Measurements from ENCODE around the gene CRABP2.

CRABP2 gene

DNA sequence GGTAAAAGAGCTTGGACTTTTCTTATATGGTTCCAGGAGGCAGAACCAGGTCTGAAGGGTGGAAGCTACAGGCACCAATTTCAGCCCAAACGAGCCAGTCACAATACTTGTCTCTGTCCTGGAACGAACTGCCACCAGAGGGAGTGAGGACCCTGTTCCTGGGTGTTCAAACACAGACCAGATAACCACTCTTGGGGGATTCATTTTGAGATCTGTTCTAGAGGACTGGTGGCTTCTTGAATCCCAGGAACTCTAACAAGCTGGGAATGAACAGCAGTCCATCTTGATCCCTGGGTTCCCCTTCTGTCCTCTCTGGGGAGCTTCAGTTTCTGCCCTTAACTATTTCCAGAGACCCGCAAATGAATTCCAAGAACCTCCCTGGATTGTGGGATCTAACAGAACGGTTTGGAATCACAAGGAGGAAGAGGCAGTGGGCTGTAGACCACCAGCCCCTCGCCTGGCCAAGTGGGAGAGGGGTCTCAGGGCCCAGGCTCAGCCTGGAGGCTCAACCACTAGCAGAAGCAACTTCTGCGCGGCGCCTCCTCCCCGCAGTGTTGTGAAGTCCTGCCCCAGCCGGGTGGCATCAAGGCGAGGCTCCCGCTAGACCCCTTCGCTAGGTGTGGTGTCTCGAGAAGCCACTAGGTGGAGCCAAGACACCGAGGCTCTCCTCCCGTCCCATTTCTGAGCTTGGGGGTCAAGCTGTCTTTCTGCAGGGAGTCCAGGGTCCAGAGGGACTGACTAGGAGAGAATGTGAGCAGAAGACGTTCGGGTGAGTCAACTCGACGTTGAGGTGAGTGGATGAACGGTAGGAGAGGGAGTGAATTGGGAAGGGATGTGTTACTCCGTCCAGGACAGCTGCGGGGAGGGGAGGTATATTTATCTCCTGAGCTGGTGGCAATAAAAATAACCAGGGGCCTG lies 16.1 kb downstream of the CRABP2 start:
- DNase-seq (ENCODE audit: low read depth, low spot score), result peak; percentile 90
- Histone ChIP-seq H3K4me1 (ENCODE audit: insufficient read depth, insufficient read length) (peaks cover 34% of the 10 kb centered on the region), H3K27me3 (ENCODE audit: insufficient read depth, insufficient read length) (no peaks in the 10 kb centered on the region), H3K4me3 (ENCODE audit: insufficient read length, low read depth) (peak overlapping the region; percentile 28), H3K9ac (ENCODE audit: insufficient read length, low read depth) (peak overlapping the region; percentile 81), H3K9me3 (ENCODE audit: insufficient read depth, low read length) (no peaks in the 10 kb centered on the region), H3K36me3 (ENCODE audit: insufficient read depth, insufficient read length, low read length) (no peaks in the 10 kb centered on the region)
- TF ChIP-seq YY1 (IDR thresholded peaks at IDR 0.05; ENCODE audit: insufficient read depth, insufficient read length) (no peak), ZNF274 (IDR thresholded peaks at IDR 0.05; ENCODE audit: low read depth, low read length) (no peak), SUZ12 (IDR thresholded peaks at IDR 0.05; ENCODE audit: extremely low read depth, insufficient read depth, insufficient read length) (no peak)

GRCh38 chr1:156684227-156684782 lies 21.1 kb downstream of the CRABP2 start:
- H3K27me3 ChIP-seq (ENCODE audit: insufficient read depth, insufficient read length), result no peaks in the 10 kb centered on the region
- H3K36me3 ChIP-seq (ENCODE audit: insufficient read depth, insufficient read length, low read length), result no peaks in the 10 kb centered on the region

DNA sequence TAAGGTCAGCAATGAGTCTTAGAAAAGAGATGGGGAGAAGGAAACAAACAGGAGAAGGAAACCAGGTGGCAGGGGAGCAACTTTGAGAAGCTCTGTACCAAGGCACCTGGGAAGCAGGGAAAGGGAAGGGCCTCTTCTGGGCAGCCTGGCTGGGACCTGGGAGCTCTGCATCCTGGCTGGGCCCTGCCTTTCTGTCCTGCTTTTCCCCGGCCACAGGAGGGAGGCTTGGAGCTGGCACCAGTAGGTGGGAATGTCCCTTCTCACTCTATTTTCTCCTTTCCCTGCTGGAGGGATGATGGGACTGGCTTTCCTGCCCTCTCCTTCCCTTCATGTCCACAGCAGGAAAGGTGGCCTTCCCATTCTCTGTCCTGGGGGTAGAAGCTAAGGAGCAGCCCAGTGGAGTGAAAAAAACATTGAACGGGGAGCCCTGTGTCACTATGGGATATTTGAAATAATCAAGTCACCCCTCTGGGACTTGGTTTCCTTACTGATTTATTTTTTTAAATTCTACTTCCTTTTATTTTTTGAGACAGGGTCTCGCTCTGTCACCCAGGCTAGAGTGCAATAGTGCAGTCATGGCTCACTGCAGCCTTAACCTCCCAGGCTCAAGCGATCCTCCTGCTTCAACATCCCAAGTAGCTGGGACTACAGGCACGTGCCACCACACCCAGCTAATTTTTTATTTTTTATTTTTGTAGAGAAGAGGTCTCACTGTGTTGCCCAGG lies 23.1 kb downstream of the CRABP2 start:
- no peaks in the 10 kb centered on the region for H3K36me3 ChIP-seq (ENCODE audit: insufficient read depth, insufficient read length, low read length)
- no peaks in the 10 kb centered on the region for H3K27me3 ChIP-seq (ENCODE audit: insufficient read depth, insufficient read length)
- DNase-seq (ENCODE audit: low read depth, low spot score), result no peak
- H3K4me3 ChIP-seq (ENCODE audit: insufficient read length, low read depth), result no peak overlapping the region
- no peaks in the 10 kb centered on the region for H3K9me3 ChIP-seq (ENCODE audit: insufficient read depth, low read length)
- TF ChIP-seq SUZ12 (IDR thresholded peaks at IDR 0.05; ENCODE audit: extremely low read depth, insufficient read depth, insufficient read length) (no peak), ZNF274 (IDR thresholded peaks at IDR 0.05; ENCODE audit: low read depth, low read length) (no peak), YY1 (IDR thresholded peaks at IDR 0.05; ENCODE audit: insufficient read depth, insufficient read length) (no peak)
- no peak overlapping the region for H3K9ac ChIP-seq (ENCODE audit: insufficient read length, low read depth)
- H3K4me1 ChIP-seq (ENCODE audit: insufficient read depth, insufficient read length), result peaks cover 6% of the 10 kb centered on the region

More at GRCh38 chr1:156684227-156684782, 21.1 kb downstream of the CRABP2 start:
- no peak for TF ChIP-seq ZNF274 (IDR thresholded peaks at IDR 0.05; ENCODE audit: low read depth, low read length)
- TF ChIP-seq YY1 (IDR thresholded peaks at IDR 0.05; ENCODE audit: insufficient read depth, insufficient read length), result no peak
- TF ChIP-seq SUZ12 (IDR thresholded peaks at IDR 0.05; ENCODE audit: extremely low read depth, insufficient read depth, insufficient read length), result no peak
- DNase-seq (ENCODE audit: low read depth, low spot score), result no peak
- Histone ChIP-seq H3K9me3 (ENCODE audit: insufficient read depth, low read length) (no peaks in the 10 kb centered on the region), H3K4me1 (ENCODE audit: insufficient read depth, insufficient read length) (peaks cover 6% of the 10 kb centered on the region), H3K9ac (ENCODE audit: insufficient read length, low read depth) (no peak overlapping the region), H3K4me3 (ENCODE audit: insufficient read length, low read depth) (no peak overlapping the region)

DNA sequence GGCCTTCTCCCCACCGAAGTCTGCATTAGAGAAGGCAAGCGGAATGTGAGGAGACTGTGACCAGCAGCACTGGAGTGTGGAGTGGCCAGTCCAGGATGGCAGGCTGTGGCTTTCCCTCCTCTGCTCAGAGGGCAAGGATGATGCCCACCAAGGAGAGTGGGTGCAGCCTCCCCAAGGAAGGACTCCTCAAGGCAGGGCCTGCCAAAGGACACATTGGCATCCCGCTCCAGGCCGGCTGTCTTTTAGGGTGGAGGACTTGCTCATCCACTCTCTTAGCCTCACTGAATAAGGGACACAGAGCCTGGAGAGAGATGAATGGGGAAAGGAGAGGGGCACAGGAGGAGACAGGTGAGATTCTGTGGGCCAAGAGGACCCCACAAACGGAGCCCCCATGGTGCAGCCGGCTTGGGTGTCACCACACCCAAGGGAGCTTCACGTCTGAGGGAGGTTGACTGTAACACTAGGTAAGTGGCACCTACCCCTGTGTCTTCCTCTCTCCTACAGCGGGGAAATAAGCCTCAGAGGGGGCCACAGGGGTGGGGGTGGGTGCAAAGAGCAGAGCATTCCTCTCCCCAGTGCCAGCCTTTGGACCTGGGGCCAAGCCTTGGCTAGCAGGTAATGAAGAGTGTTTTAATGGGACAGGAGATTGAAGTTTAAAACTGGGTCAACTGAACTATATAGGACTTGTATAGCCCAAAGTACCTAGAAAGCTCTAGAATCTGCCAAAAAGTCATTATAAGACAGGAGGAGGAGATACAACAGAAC lies 24.0 kb downstream of the CRABP2 start:
- H3K27me3 ChIP-seq (ENCODE audit: insufficient read depth, insufficient read length), result no peaks in the 10 kb centered on the region
- no peaks in the 10 kb centered on the region for H3K9me3 ChIP-seq (ENCODE audit: insufficient read depth, low read length)
- H3K4me1 ChIP-seq (ENCODE audit: insufficient read depth, insufficient read length), result peaks cover 6% of the 10 kb centered on the region
- no peak for TF ChIP-seq YY1 (IDR thresholded peaks at IDR 0.05; ENCODE audit: insufficient read depth, insufficient read length)
- TF ChIP-seq ZNF274 (IDR thresholded peaks at IDR 0.05; ENCODE audit: low read depth, low read length), result no peak
- no peak for TF ChIP-seq SUZ12 (IDR thresholded peaks at IDR 0.05; ENCODE audit: extremely low read depth, insufficient read depth, insufficient read length)
- no peak overlapping the region for H3K9ac ChIP-seq (ENCODE audit: insufficient read length, low read depth)
- H3K4me3 ChIP-seq (ENCODE audit: insufficient read length, low read depth), result no peak overlapping the region
- peaks cover 1% of the 10 kb centered on the region for H3K36me3 ChIP-seq (ENCODE audit: insufficient read depth, insufficient read length, low read length)
- no peak for DNase-seq (ENCODE audit: low read depth, low spot score)

- TF ChIP-seq YY1 (IDR thresholded peaks at IDR 0.05; ENCODE audit: insufficient read depth, insufficient read length), result no peak
- TF ChIP-seq ZNF274 (IDR thresholded peaks at IDR 0.05; ENCODE audit: low read depth, low read length), result no peak
- no peak for TF ChIP-seq SUZ12 (IDR thresholded peaks at IDR 0.05; ENCODE audit: extremely low read depth, insufficient read depth, insufficient read length)
- Histone ChIP-seq H3K4me3 (ENCODE audit: insufficient read length, low read depth) (no peak overlapping the region), H3K9ac (ENCODE audit: insufficient read length, low read depth) (no peak overlapping the region), H3K4me1 (ENCODE audit: insufficient read depth, insufficient read length) (peaks cover 7% of the 10 kb centered on the region), H3K27me3 (ENCODE audit: insufficient read depth, insufficient read length) (no peaks in the 10 kb centered on the region), H3K9me3 (ENCODE audit: insufficient read depth, low read length) (no peaks in the 10 kb centered on the region), H3K36me3 (ENCODE audit: insufficient read depth, insufficient read length, low read length) (peaks cover 14% of the 10 kb centered on the region)
- no peak for DNase-seq (ENCODE audit: low read depth, low spot score)
Measured at GRCh38 chr1:156680056-156680455, 25.3 kb downstream of the CRABP2 start.

DNA sequence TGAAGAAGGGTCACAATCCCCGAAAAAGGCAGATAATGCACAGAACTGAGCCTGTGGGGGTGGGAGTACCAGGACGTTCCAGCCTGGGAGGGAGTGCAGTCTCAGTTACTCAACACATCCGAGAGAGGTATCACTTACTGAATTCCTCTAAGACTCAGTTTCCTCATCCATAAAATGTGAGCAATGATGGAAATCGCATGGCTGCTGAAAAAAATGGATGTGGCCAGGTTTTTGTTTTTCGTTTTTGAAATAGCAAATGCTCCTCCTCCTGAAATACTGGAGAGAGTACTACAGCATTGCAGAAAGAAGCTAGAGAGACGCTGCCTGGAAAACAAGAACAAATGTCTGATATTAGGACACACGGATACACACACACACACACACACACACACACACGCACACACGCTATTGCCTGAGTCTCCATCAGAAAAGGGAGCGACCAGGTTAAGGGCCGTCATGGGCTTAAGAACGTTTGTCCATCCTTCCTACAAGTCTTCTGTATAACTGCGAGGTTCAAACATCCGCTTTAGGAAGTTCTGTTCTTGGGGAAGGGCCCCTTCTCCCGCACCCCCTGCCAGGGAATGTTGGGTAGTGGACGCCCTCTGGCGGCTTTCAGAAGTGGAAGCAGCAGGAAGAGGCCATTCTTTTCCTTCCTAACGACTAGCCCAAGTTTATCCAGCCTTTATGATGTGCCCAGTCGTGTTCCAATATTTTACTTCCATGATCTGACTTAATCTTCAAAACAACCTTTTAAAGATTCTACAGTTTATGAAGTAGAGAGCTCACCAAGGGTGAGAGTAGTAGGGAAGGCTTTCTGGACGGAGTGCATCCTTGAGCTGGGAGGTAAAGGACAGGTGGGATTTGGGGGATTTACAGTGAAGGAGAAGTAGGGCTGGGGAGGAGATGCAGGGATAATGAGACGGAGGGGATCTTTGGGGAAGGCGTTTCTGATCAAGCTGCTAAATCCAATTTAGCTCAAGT lies 27.5 kb downstream of the CRABP2 start:
- Histone ChIP-seq H3K4me1 (ENCODE audit: insufficient read depth, insufficient read length) (peaks cover 24% of the 10 kb centered on the region), H3K4me3 (ENCODE audit: insufficient read length, low read depth) (peak overlapping the region; percentile 94), H3K9ac (ENCODE audit: insufficient read length, low read depth) (peak overlapping the region; percentile 14), H3K9me3 (ENCODE audit: insufficient read depth, low read length) (0 out of 2 replicates have a peak, but pooled peaks cover under 1% of the 10 kb centered on the region), H3K36me3 (ENCODE audit: insufficient read depth, insufficient read length, low read length) (peaks cover 34% of the 10 kb centered on the region), H3K27me3 (ENCODE audit: insufficient read depth, insufficient read length) (no peaks in the 10 kb centered on the region)
- TF ChIP-seq SUZ12 (IDR thresholded peaks at IDR 0.05; ENCODE audit: extremely low read depth, insufficient read depth, insufficient read length) (no peak), YY1 (IDR thresholded peaks at IDR 0.05; ENCODE audit: insufficient read depth, insufficient read length) (no peak), ZNF274 (IDR thresholded peaks at IDR 0.05; ENCODE audit: low read depth, low read length) (no peak)
- no peak for DNase-seq (ENCODE audit: low read depth, low spot score)

All from NT2/D1 (cell line).